Measurements from ENCODE around the gene PARD3B. TPM values are rescaled to one million over a fixed set of nuclear protein-coding genes. Genes with fewer than 3 reads are reported as not detected.

PARD3B gene
- total and polyA plus RNA-seq, 3 donors from 2014 or later = 14.6 to 36.8 (median 29.6) TPM

- Histone ChIP-seq H3K36me3 (ENCODE audit: low read depth, missing control alignments) (no peaks in the 10 kb centered on the region), H3K9me3 (no peaks in the 10 kb centered on the region), H3K27ac (no peak overlapping the region), H3K27me3 (no peaks in the 10 kb centered on the region), H3K4me3 (no peak overlapping the region), H3K4me1 (no peaks in the 10 kb centered on the region)
- DNase-seq = no peak
- TF ChIP-seq CTCF (IDR thresholded peaks at IDR 0.05) (no peak), POLR2A (IDR thresholded peaks at IDR 0.05) (no peak)
- intact Hi-C loops (cut with DNase I; ENCODE audit: low total_unique reads) = no loop called here
- WGBS, 2 donors = 75% methylated on average over 6 of the region's 6 CpGs
These were observed 1021.4 kb downstream of the PARD3B start for GRCh38 chr2:205566606-205567168.

GRCh38 chr2:205568620-205569019, 1023.3 kb downstream of the PARD3B start:
- TF ChIP-seq POLR2A (IDR thresholded peaks at IDR 0.05) (no peak), CTCF (IDR thresholded peaks at IDR 0.05) (no peak)
- Histone ChIP-seq H3K36me3 (ENCODE audit: low read depth, missing control alignments) (no peaks in the 10 kb centered on the region), H3K27me3 (no peaks in the 10 kb centered on the region), H3K4me1 (no peaks in the 10 kb centered on the region), H3K9me3 (no peaks in the 10 kb centered on the region), H3K4me3 (no peak overlapping the region), H3K27ac (no peak overlapping the region)
- DNase-seq = no peak
- intact Hi-C loops (cut with DNase I; ENCODE audit: low total_unique reads) = no loop called here
- 92 to 94% methylated on average over 5 of the region's 5 CpGs for WGBS, 2 donors

GRCh38 chr2:205570648-205571047, 1025.4 kb downstream of the PARD3B start:
- no peak for DNase-seq
- Histone ChIP-seq H3K4me1 (no peaks in the 10 kb centered on the region), H3K4me3 (no peak overlapping the region), H3K36me3 (ENCODE audit: low read depth, missing control alignments) (no peaks in the 10 kb centered on the region), H3K9me3 (no peaks in the 10 kb centered on the region), H3K27me3 (no peaks in the 10 kb centered on the region), H3K27ac (no peak overlapping the region)
- intact Hi-C loops (cut with DNase I; ENCODE audit: low total_unique reads) = no loop called here
- no peak for TF ChIP-seq POLR2A (IDR thresholded peaks at IDR 0.05)
- no peak for TF ChIP-seq CTCF (IDR thresholded peaks at IDR 0.05)
- whole genome bisulfite sequencing, 2 donors = 68 to 77% methylated on average over 6 of the region's 6 CpGs

GRCh38 chr2:205571360-205571959, 1026.2 kb downstream of the PARD3B start:
- Histone ChIP-seq H3K27ac (no peak overlapping the region), H3K4me3 (no peak overlapping the region), H3K27me3 (no peaks in the 10 kb centered on the region), H3K9me3 (no peaks in the 10 kb centered on the region), H3K36me3 (ENCODE audit: low read depth, missing control alignments) (no peaks in the 10 kb centered on the region), H3K4me1 (no peaks in the 10 kb centered on the region)
- TF ChIP-seq POLR2A (IDR thresholded peaks at IDR 0.05) = no peak
- TF ChIP-seq CTCF (IDR thresholded peaks at IDR 0.05) = no peak
- intact Hi-C loops (cut with DNase I; ENCODE audit: low total_unique reads) = no loop called here
- WGBS, 2 donors = 57 to 66% methylated on average over 5 of the region's 5 CpGs
- DNase-seq = no peak

- DNase-seq = no peak
- no peak for TF ChIP-seq CTCF (IDR thresholded peaks at IDR 0.05)
- TF ChIP-seq POLR2A (IDR thresholded peaks at IDR 0.05) = no peak
- Histone ChIP-seq H3K27ac (no peak overlapping the region), H3K4me3 (no peak overlapping the region), H3K36me3 (ENCODE audit: low read depth, missing control alignments) (no peaks in the 10 kb centered on the region), H3K4me1 (no peaks in the 10 kb centered on the region), H3K9me3 (no peaks in the 10 kb centered on the region), H3K27me3 (no peaks in the 10 kb centered on the region)
- WGBS, 2 donors = 80 to 89% methylated on average over 3 of the region's 3 CpGs
- intact Hi-C loops (cut with DNase I; ENCODE audit: low total_unique reads) = no loop called here
These were observed 1028.7 kb downstream of the PARD3B start for GRCh38 chr2:205574001-205574400.
